NCI-H82 treated with DMSO at 0.1 percent for 48 hours (cell line): ENCODE results near the gene CHSY3.
"Not testable (repeated sequence)": the region's sequence is repeated elsewhere in the genome, so short reads cannot be mapped to it uniquely, and the experiment has no call there.

Experiments used
- DNase-seq: peaks from one replicate; lab custom pipeline; 2025; ENCODE audit not compliant: unreplicated experiment; lab: John Stamatoyannopoulos, UW

Gene CHSY3

GRCh38 chr5:130151239-130151638, 247.0 kb downstream of the CHSY3 start:
- DNase-seq: no peak

- no peak for DNase-seq
These were observed 251.2 kb downstream of the CHSY3 start for GRCh38 chr5:130155345-130156011.

- no peak for DNase-seq
These were observed 253.8 kb downstream of the CHSY3 start for GRCh38 chr5:130158036-130158435.

- no peak for DNase-seq
These were observed 255.7 kb downstream of the CHSY3 start for GRCh38 chr5:130159968-130160367.

- no peak for DNase-seq
These were observed 260.7 kb downstream of the CHSY3 start for GRCh38 chr5:130164966-130165365.

GRCh38 chr5:130166839-130167490, 262.7 kb downstream of the CHSY3 start:
- no peak for DNase-seq

GRCh38 chr5:130168211-130168610, 263.9 kb downstream of the CHSY3 start:
- DNase-seq: no peak

GRCh38 chr5:130171699-130172098, 267.4 kb downstream of the CHSY3 start:
- DNase-seq: no peak

- no peak for DNase-seq
These were observed 278.9 kb downstream of the CHSY3 start for GRCh38 chr5:130183115-130183514.

- no peak for DNase-seq
These were observed 285.7 kb downstream of the CHSY3 start for GRCh38 chr5:130189961-130190360.

GRCh38 chr5:130198927-130199326, 294.7 kb downstream of the CHSY3 start:
- no peak for DNase-seq

- no peak for DNase-seq
These were observed 302.4 kb downstream of the CHSY3 start for GRCh38 chr5:130206686-130207085.

GRCh38 chr5:130213607-130214006, 309.3 kb downstream of the CHSY3 start:
- no peak for DNase-seq

- DNase-seq: no peak
These were observed 312.0 kb downstream of the CHSY3 start for GRCh38 chr5:130216286-130216685.

- DNase-seq: no peak
These were observed 318.3 kb downstream of the CHSY3 start for GRCh38 chr5:130222573-130222972.

GRCh38 chr5:130226556-130226955, 322.3 kb downstream of the CHSY3 start:
- DNase-seq: not testable (repeated sequence)

- DNase-seq: no peak
These were observed 323.4 kb downstream of the CHSY3 start for GRCh38 chr5:130227699-130228098.

- no peak for DNase-seq
These were observed 327.5 kb downstream of the CHSY3 start for GRCh38 chr5:130231786-130232185.

GRCh38 chr5:130234816-130235215, 330.6 kb downstream of the CHSY3 start:
- no peak for DNase-seq
